B cell (primary cell): ENCODE measurements around the gene DAB1. TPM values are rescaled to one million over a fixed set of nuclear protein-coding genes. Genes with fewer than 3 reads are reported as not detected.

Experiments
- ATAC-seq: fragments of 200-7000 bp; cut with Tn5 transposase; one replicate; pipeline ENCODE4 v1.10.0; 2021; ENCODE audit warnings: low read depth, mild to moderate bottlenecking, moderate number of reproducible peaks, moderate library complexity
- CTCF ChIA-PET: fragments of 350-600 bp; sonication (Branson Sonifier 250); formaldehyde crosslinking; loops from one replicate; lab custom pipeline; 2021; ENCODE audit warnings: antibody characterized with exemption, inconsistent platforms; lab: Charles Lee
- POLR2A ChIA-PET: fragments of 350-600 bp; sonication (Branson Sonifier 250); formaldehyde crosslinking; loops from one replicate; lab custom pipeline; 2021; ENCODE audit warnings: antibody characterized with exemption; lab: Charles Lee
- DNase-seq: peaks from one replicate; pipeline ENCODE4 v3.0.0; 2013
- H2AFZ ChIP-seq: 2 replicates; pipeline ENCODE4 v1.6.1; 2012; ENCODE audit warnings: mild to moderate bottlenecking, low read depth, low read length; ENCODE audit not compliant: insufficient read depth, poor library complexity, severe bottlenecking
- H3K27ac ChIP-seq, 2 donors: 1 replicate in 1 of 2; 2 replicates in 1 of 2; pipeline ENCODE4 v1.5.1; 2012 to 2013; ENCODE audit warnings: low read length in 2 of 2, mild to moderate bottlenecking in 2 of 2, moderate library complexity in 1 of 2
- H3K27me3 ChIP-seq, 4 experiments: fragments of 200-600 bp in 1 of 4; sonication (generic) in 1 of 4; replicated peaks in 1 of 4; 1 replicate in 2 of 4; 2 replicates in 2 of 4; pipeline versions ENCODE4 v1.6.1 to v1.7.0; 2013 to 2016; ENCODE audit warnings: low read length in 3 of 4, mild to moderate bottlenecking in 2 of 4, mixed read lengths in 1 of 4, moderate library complexity in 1 of 4; ENCODE audit not compliant: insufficient read depth in 4 of 4, control insufficient read depth in 3 of 4; ENCODE audit errors: control extremely low read depth in 1 of 4
- H3K36me3 ChIP-seq, 2 experiments: replicated peaks in 1 of 2; 1 replicate in 1 of 2; 2 replicates in 1 of 2; pipeline versions ENCODE4 v1.6.1 to v1.7.1; 2013; ENCODE audit warnings: low read length in 1 of 2; ENCODE audit not compliant: insufficient read depth in 2 of 2, control insufficient read depth in 1 of 2; ENCODE audit errors: control extremely low read depth in 1 of 2, extremely low read depth in 1 of 2
- H3K4me1 ChIP-seq, 2 donors: fragments of 200-600 bp in 1 of 2; sonication (generic) in 1 of 2; 1 replicate in 1 of 2; 2 replicates in 1 of 2; pipeline versions ENCODE4 v1.5.1 to v1.6.1; 2013 to 2017; ENCODE audit warnings: low read length in 2 of 2; ENCODE audit not compliant: control insufficient read depth in 2 of 2, insufficient read depth in 2 of 2
- H3K4me2 ChIP-seq: replicated peaks from 2 replicates; pipeline ENCODE3; 2012; ENCODE audit warnings: mild to moderate bottlenecking, low read depth, low read length; ENCODE audit not compliant: poor library complexity, severe bottlenecking
- H3K4me3 ChIP-seq, 5 experiments: fragments of 200-600 bp in 1 of 5; sonication (generic) in 1 of 5; 1 replicate in 3 of 5; 2 replicates in 2 of 5; pipeline versions ENCODE4 v1.5.1 to v1.7.0; 2011 to 2016; ENCODE audit warnings: low read length in 4 of 5, mild to moderate bottlenecking in 4 of 5, low read depth in 2 of 5, control low read depth in 1 of 5, moderate library complexity in 1 of 5; ENCODE audit not compliant: insufficient read depth in 1 of 5; ENCODE audit errors: control extremely low read depth in 1 of 5, extremely low read depth in 1 of 5
- H3K79me2 ChIP-seq: fragments of 200-600 bp; sonication (generic); one replicate; pipeline ENCODE4 v1.6.0; 2016; ENCODE audit warnings: low read length; ENCODE audit not compliant: control insufficient read depth, insufficient read depth
- H3K9ac ChIP-seq: fragments of 200-600 bp; sonication (generic); 2 replicates; pipeline ENCODE4 v1.6.1; 2017; ENCODE audit warnings: mild to moderate bottlenecking, low read length, moderate library complexity
- H3K9me3 ChIP-seq, 3 donors: one replicate each; pipeline versions ENCODE4 v1.6.1 to v1.7.1; 2013; ENCODE audit warnings: low read length in 2 of 3; ENCODE audit not compliant: control insufficient read depth in 2 of 3, insufficient read depth in 1 of 3; ENCODE audit errors: control extremely low read depth in 1 of 3
- H4K20me1 ChIP-seq: 2 replicates; pipeline ENCODE4 v1.6.0; 2012; ENCODE audit warnings: mild to moderate bottlenecking, low read length; ENCODE audit not compliant: insufficient read depth, control insufficient read depth, poor library complexity, severe bottlenecking
- H3K27ac Mint-ChIP-seq: one replicate; pipeline ENCODE4 v1.8.0; 2021; ENCODE audit warnings: mixed read lengths
- H3K27me3 Mint-ChIP-seq: one replicate; pipeline ENCODE4 v1.8.0; 2021; ENCODE audit warnings: mixed read lengths
- H3K4me1 Mint-ChIP-seq: one replicate; pipeline ENCODE4 v1.8.0; 2021; ENCODE audit warnings: mixed read lengths
- H3K4me3 Mint-ChIP-seq: one replicate; pipeline ENCODE4 v1.8.0; 2021; ENCODE audit warnings: mixed read lengths
- H3K9me3 Mint-ChIP-seq: one replicate; pipeline ENCODE4 v1.8.0; 2022; ENCODE audit warnings: mixed read lengths; ENCODE audit not compliant: insufficient read depth
- EZH2 ChIP-seq: IDR thresholded peaks from 2 replicates; pipeline ENCODE4 v1.6.1; 2012; ENCODE audit warnings: borderline replicate concordance, low read depth, mild to moderate bottlenecking, moderate library complexity, low read length; ENCODE audit not compliant: insufficient read depth, poor library complexity, severe bottlenecking
- WGBS: methylation state at CpG from one replicate; pipeline ENCODE4 v1.1.5; 2013; ENCODE audit warnings: missing lambda C conversion rate; ENCODE audit not compliant: insufficient coverage; 5-methylcytosine and 5-hydroxymethylcytosine counted together
- intact Hi-C: fragments of 100-400 bp; cut with micrococcal nuclease; formaldehyde crosslinking; loops from one replicate; pipeline ENCODE4 v1.10.0; 2022
- polyA plus RNA-seq: library from polyadenylated mRNA; depleted of rRNA; stranded (reverse); fragments of >200 nt; gene quantifications from 2 replicates; pipeline ENCODE4 v1.2.3, GENCODE V29; 2012
- total RNA-seq, 2 donors: library from RNA; stranded (reverse); fragments of 120-200 nt in 1 of 2; gene quantifications; 1 replicate in 1 of 2; 2 replicates in 1 of 2; pipeline versions ENCODE4 v1.2.3 to v1.2.4, GENCODE V29; 2013 to 2022
- TF ChIP-seq, protein P1 (sequence below): fragments of 200-600 bp; IDR thresholded peaks from one replicate; pipeline ENCODE4 v1.8.0; 2022; ENCODE audit warnings: antibody characterized with exemption, mild to moderate bottlenecking

The DAB1 gene
- total and polyA plus RNA-seq, 2 donors (not counting 1 experiment from before 2014, with no cell fraction given): not detected

- H3K9me3 Mint-ChIP-seq: no peaks in the 10 kb centered on the region
- peaks cover 0 to 3% (median 0%) of the 10 kb centered on the region in 3 donors for H3K9me3 ChIP-seq
- 100% methylated on average over 2 of the region's 3 CpGs for WGBS
- ATAC-seq (no peak), DNase-seq (no peak)
- no peak overlapping the region for H3K4me3 ChIP-seq
- intact Hi-C loops: no loop called here
- no peaks in the 10 kb centered on the region for H3K79me2 ChIP-seq
- H3K27ac ChIP-seq: no peak overlapping the region
- no peak overlapping the region for H3K4me2 ChIP-seq
- H3K4me1 ChIP-seq: no peaks in the 10 kb centered on the region
- ChIA-PET CTCF (no interaction called here), POLR2A (no interaction called here)
- H3K4me1 Mint-ChIP-seq: no peaks in the 10 kb centered on the region
- no peaks in the 10 kb centered on the region for H4K20me1 ChIP-seq
- H3K9ac ChIP-seq: no peak overlapping the region
- H2AFZ ChIP-seq: no peak overlapping the region
- H3K27ac Mint-ChIP-seq: no peak overlapping the region
- H3K27me3 ChIP-seq: no peaks in the 10 kb centered on the region
- no peaks in the 10 kb centered on the region for H3K36me3 ChIP-seq
- no peak overlapping the region for H3K4me3 Mint-ChIP-seq
- peaks cover 3% of the 10 kb centered on the region for H3K27me3 Mint-ChIP-seq
- TF ChIP-seq EZH2: no peak
- TF ChIP-seq, protein P1, sequence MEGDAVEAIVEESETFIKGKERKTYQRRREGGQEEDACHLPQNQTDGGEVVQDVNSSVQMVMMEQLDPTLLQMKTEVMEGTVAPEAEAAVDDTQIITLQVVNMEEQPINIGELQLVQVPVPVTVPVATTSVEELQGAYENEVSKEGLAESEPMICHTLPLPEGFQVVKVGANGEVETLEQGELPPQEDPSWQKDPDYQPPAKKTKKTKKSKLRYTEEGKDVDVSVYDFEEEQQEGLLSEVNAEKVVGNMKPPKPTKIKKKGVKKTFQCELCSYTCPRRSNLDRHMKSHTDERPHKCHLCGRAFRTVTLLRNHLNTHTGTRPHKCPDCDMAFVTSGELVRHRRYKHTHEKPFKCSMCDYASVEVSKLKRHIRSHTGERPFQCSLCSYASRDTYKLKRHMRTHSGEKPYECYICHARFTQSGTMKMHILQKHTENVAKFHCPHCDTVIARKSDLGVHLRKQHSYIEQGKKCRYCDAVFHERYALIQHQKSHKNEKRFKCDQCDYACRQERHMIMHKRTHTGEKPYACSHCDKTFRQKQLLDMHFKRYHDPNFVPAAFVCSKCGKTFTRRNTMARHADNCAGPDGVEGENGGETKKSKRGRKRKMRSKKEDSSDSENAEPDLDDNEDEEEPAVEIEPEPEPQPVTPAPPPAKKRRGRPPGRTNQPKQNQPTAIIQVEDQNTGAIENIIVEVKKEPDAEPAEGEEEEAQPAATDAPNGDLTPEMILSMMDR: no peak
These were observed 19.0 kb downstream of the DAB1 start for GRCh38 chr1:57404884-57405283.

DNA sequence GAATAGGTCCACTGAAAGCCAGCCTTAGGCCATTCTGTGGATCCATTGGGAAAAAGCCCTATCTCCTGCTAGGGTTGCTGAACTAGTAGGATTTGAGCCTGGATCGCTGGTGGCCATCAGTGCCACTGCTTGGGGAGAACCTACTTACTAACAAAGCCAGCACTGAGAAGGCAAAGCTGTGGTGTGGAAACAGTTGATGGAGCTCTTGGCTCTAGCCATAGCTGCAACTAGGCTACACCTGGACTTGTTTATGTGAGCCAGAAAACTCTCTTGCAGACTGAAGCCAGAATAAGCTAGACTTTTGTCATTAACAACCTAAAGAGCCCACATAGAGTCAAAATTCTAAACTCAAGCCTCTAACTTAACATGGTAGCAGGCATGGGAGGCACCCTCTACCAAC, 20.7 kb downstream of the DAB1 start:
- H3K79me2 ChIP-seq: no peaks in the 10 kb centered on the region
- no peak overlapping the region for H3K4me3 ChIP-seq
- no peaks in the 10 kb centered on the region for H3K4me1 ChIP-seq
- peaks cover 0 to 3% (median 0%) of the 10 kb centered on the region in 3 donors for H3K9me3 ChIP-seq
- H3K4me3 Mint-ChIP-seq: no peak overlapping the region
- H3K27me3 ChIP-seq: no peaks in the 10 kb centered on the region
- no peak overlapping the region for H3K4me2 ChIP-seq
- intact Hi-C loops: no loop called here
- H2AFZ ChIP-seq: no peak overlapping the region
- H3K36me3 ChIP-seq: no peaks in the 10 kb centered on the region
- H3K4me1 Mint-ChIP-seq: no peaks in the 10 kb centered on the region
- no peak overlapping the region for H3K27ac ChIP-seq
- DNase-seq (no peak), ATAC-seq (no peak)
- no peaks in the 10 kb centered on the region for H3K9me3 Mint-ChIP-seq
- POLR2A ChIA-PET: no interaction called here
- no CpG with 5 or more reads among the region's 1 CpG for WGBS
- H3K9ac ChIP-seq: no peak overlapping the region
- H4K20me1 ChIP-seq: no peaks in the 10 kb centered on the region
- TF ChIP-seq, protein P1: no peak
- no peak for TF ChIP-seq EZH2
- no peaks in the 10 kb centered on the region for H3K27me3 Mint-ChIP-seq
- H3K27ac Mint-ChIP-seq: no peak overlapping the region
- CTCF ChIA-PET: no interaction called here
